ENCODE measurements around the gene P2RX5.

DNA sequence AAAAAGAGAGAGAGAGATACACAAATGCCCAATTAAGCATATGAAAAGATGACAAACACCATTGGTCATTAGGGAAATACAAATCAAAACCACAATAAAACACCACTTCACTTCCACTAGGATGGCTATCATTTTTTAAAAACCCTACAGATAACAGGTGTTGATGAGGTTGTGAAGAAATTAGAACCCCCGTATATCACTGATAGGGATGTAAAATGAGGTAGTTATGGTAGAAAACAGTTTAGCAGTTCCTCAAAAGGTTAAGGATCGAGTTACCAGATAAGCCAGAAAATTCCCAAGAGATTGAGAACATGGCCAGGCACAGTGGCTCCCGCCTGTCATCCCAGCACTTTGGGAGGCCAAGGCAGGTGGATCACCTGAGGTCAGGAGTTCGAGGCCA is 2.8 kb downstream of the P2RX5 start:
- TF ChIP-seq CHD1 (IDR thresholded peaks at IDR 0.05; ENCODE audit: low read depth, low read length) (no peak), TARDBP (IDR thresholded peaks at IDR 0.05; ENCODE audit: borderline replicate concordance) (no peak), CTCF (IDR thresholded peaks at IDR 0.05 in 2 of 3, conservative IDR thresholded peaks at IDR 0.05 in 1 of 3; ENCODE audit: control insufficient read depth in 2 of 3, extremely low read depth in 1 of 3, insufficient read depth in 1 of 3, low read depth in 3 of 3, low read length in 3 of 3) (no peak), POLR2A (IDR thresholded peaks at IDR 0.05; ENCODE audit: low read depth, low read length) (no peak)
- TF ChIP-seq, protein P1, sequence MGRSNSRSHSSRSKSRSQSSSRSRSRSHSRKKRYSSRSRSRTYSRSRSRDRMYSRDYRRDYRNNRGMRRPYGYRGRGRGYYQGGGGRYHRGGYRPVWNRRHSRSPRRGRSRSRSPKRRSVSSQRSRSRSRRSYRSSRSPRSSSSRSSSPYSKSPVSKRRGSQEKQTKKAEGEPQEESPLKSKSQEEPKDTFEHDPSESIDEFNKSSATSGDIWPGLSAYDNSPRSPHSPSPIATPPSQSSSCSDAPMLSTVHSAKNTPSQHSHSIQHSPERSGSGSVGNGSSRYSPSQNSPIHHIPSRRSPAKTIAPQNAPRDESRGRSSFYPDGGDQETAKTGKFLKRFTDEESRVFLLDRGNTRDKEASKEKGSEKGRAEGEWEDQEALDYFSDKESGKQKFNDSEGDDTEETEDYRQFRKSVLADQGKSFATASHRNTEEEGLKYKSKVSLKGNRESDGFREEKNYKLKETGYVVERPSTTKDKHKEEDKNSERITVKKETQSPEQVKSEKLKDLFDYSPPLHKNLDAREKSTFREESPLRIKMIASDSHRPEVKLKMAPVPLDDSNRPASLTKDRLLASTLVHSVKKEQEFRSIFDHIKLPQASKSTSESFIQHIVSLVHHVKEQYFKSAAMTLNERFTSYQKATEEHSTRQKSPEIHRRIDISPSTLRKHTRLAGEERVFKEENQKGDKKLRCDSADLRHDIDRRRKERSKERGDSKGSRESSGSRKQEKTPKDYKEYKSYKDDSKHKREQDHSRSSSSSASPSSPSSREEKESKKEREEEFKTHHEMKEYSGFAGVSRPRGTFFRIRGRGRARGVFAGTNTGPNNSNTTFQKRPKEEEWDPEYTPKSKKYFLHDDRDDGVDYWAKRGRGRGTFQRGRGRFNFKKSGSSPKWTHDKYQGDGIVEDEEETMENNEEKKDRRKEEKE (IDR thresholded peaks at IDR 0.05): no peak
- TF ChIP-seq, protein P2, sequence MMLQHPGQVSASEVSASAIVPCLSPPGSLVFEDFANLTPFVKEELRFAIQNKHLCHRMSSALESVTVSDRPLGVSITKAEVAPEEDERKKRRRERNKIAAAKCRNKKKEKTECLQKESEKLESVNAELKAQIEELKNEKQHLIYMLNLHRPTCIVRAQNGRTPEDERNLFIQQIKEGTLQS (IDR thresholded peaks at IDR 0.05; ENCODE audit: borderline replicate concordance, extremely low read depth, low read depth, low read length): no peak
